ENCODE data around the gene SLC22A15. TPM values are rescaled to one million over a fixed set of nuclear protein-coding genes. Genes with fewer than 3 reads are reported as not detected.
A peak's percentile ranks its signal among the peaks of the same experiment; 100 is the strongest.

The SLC22A15 gene
- total RNA-seq, 1 experiment from 2014 or later, result 2.2 TPM

GRCh38 chr1:115973154-115973553 lies 3.2 kb upstream of the SLC22A15 start:
- CTCF ChIA-PET, result no interaction called here

GRCh38 chr1:115975569-115976061 lies 698 bp upstream of the SLC22A15 start:
- Histone ChIP-seq H4K20me1 (ENCODE audit: low read length) (no peaks in the 10 kb centered on the region), H3K9ac (ENCODE audit: low read length) (peak overlapping the region; percentile 65), H3K27ac (ENCODE audit: low read length) (0 out of 2 replicates have a peak overlapping the region, but pooled peaks have one; percentile 1), H3K36me3 (ENCODE audit: low read depth, low read length) (no peaks in the 10 kb centered on the region), H3F3A (ENCODE audit: low read length, unreplicated experiment) (no peaks in the 10 kb centered on the region), H3K79me2 (ENCODE audit: low read length) (peaks cover 22% of the 10 kb centered on the region), H2AFZ (ENCODE audit: low read length) (peak overlapping the region; percentile 91), H3K4me2 (ENCODE audit: low read length) (peak overlapping the region; percentile 83), H3K27me3 (ENCODE audit: low read length) (no peaks in the 10 kb centered on the region), H3K9me2 (replicated peaks; ENCODE audit: low read length) (no peaks in the 10 kb centered on the region), H3K9me3 (ENCODE audit: low read length) (no peaks in the 10 kb centered on the region), H3K4me3 (ENCODE audit: low read length) (peak overlapping the region; percentile 75), H3K4me1 (ENCODE audit: insufficient read depth, low read length) (peaks cover 14% of the 10 kb centered on the region; the same call in 1 of the 2 replicates)
- CTCF ChIA-PET, result no interaction called here
- POLR2A ChIA-PET (ENCODE audit: unreplicated experiment), result no interaction called here
- TF ChIP-seq EZH2phosphoT487 (IDR thresholded peaks at IDR 0.05; ENCODE audit: borderline replicate concordance, low read length), result no peak
- no peak for TF ChIP-seq EZH2 (IDR thresholded peaks at IDR 0.05; ENCODE audit: low read length, unreplicated experiment)
- no peak for TF ChIP-seq CTCF (conservative IDR thresholded peaks at IDR 0.05; ENCODE audit: low read depth, low read length)
- ATAC-seq (no peak), DNase-seq (no peak)
- intact Hi-C loops (cut with micrococcal nuclease), result loop anchor here (5.0 kb wide), 1 partner anchor 157 kb away; no protein-coding TSS in a partner anchor
- TSS peak; percentile 26 for BruUV-seq (replicated peaks)

More at GRCh38 chr1:115973154-115973553, 3.2 kb upstream of the SLC22A15 start:
- H2AFZ ChIP-seq (ENCODE audit: low read length), result no peak overlapping the region
- H3K9ac ChIP-seq (ENCODE audit: low read length), result no peak overlapping the region
- ATAC-seq, result no peak
- no peaks in the 10 kb centered on the region for H3K36me3 ChIP-seq (ENCODE audit: low read depth, low read length)
- no peaks in the 10 kb centered on the region for H3K27me3 ChIP-seq (ENCODE audit: low read length)
- no peak for DNase-seq
- POLR2A ChIA-PET (ENCODE audit: unreplicated experiment), result no interaction called here
- no peak overlapping the region for H3K4me2 ChIP-seq (ENCODE audit: low read length)
- H3K9me2 ChIP-seq (replicated peaks; ENCODE audit: low read length), result no peaks in the 10 kb centered on the region
- H3K4me1 ChIP-seq (ENCODE audit: insufficient read depth, low read length), result peaks cover 12% of the 10 kb centered on the region; the same call in 1 of the 2 replicates
- BruUV-seq (replicated peaks), result no TSS peak
- no peaks in the 10 kb centered on the region for H4K20me1 ChIP-seq (ENCODE audit: low read length)
- TF ChIP-seq EZH2phosphoT487 (IDR thresholded peaks at IDR 0.05; ENCODE audit: borderline replicate concordance, low read length), result no peak
- no peak for TF ChIP-seq CTCF (conservative IDR thresholded peaks at IDR 0.05; ENCODE audit: low read depth, low read length)
- TF ChIP-seq EZH2 (IDR thresholded peaks at IDR 0.05; ENCODE audit: low read length, unreplicated experiment), result no peak
- H3K79me2 ChIP-seq (ENCODE audit: low read length), result peaks cover 9% of the 10 kb centered on the region
- no peaks in the 10 kb centered on the region for H3K9me3 ChIP-seq (ENCODE audit: low read length)
- H3K27ac ChIP-seq (ENCODE audit: low read length), result no peak overlapping the region
- no peaks in the 10 kb centered on the region for H3F3A ChIP-seq (ENCODE audit: low read length, unreplicated experiment)
- H3K4me3 ChIP-seq (ENCODE audit: low read length), result no peak overlapping the region
- intact Hi-C loops (cut with micrococcal nuclease), result no loop called here

DNA sequence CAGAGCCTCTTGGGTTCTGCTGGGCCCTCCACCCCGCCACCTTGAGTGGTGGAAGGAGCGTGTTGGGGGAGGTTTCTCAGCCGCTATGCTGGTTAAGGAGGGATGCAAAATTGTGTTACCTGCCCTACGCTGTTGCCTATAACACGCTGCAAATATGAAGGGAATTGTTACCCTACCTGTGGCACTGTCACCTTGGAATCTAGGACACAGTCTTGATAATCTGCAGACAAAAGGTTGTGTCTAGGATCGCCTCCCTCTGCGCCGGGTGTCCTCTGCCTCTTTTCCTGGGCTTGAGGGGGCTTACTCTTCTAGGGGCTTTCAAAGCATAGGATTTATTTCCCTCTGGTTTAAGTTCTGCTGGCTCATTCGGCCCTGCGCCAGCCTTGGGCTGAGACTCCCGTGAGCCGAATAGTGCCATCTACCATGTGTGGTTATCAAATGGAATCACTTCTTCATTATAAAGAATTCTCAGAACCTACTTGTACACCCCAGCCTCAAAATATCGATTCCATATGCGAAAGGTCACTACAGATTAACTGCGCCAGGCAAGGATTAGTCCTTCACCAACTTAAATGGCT lies 697 bp downstream of the SLC22A15 start:
- H2AFZ ChIP-seq (ENCODE audit: low read length), result peak overlapping the region; percentile 86
- peak overlapping the region; percentile 25 for H3K27ac ChIP-seq (ENCODE audit: low read length)
- H3K4me2 ChIP-seq (ENCODE audit: low read length), result peak overlapping the region; percentile 83
- H3K4me1 ChIP-seq (ENCODE audit: insufficient read depth, low read length), result peaks cover 19% of the 10 kb centered on the region
- H3K4me3 ChIP-seq (ENCODE audit: low read length), result peak overlapping the region; percentile 75
- H3K9ac ChIP-seq (ENCODE audit: low read length), result peak overlapping the region; percentile 65
- H3K27me3 ChIP-seq (ENCODE audit: low read length), result no peaks in the 10 kb centered on the region
- peak; percentile 19 for DNase-seq
- H3K9me3 ChIP-seq (ENCODE audit: low read length), result no peaks in the 10 kb centered on the region
- peaks cover 28% of the 10 kb centered on the region for H3K79me2 ChIP-seq (ENCODE audit: low read length)
- TSS peak; percentile 90 for BruUV-seq (replicated peaks)
- CTCF ChIA-PET, result interaction anchor here (0.6 kb wide), 1 partner anchor 1263 kb away, joined by 3 read pairs; no protein-coding TSS in a partner anchor
- POLR2A ChIA-PET (ENCODE audit: unreplicated experiment), result no interaction called here
- no peaks in the 10 kb centered on the region for H3K36me3 ChIP-seq (ENCODE audit: low read depth, low read length)
- H3F3A ChIP-seq (ENCODE audit: low read length, unreplicated experiment), result no peaks in the 10 kb centered on the region
- H3K9me2 ChIP-seq (replicated peaks; ENCODE audit: low read length), result no peaks in the 10 kb centered on the region
- no peak; the same call in 1 of the 2 replicates for ATAC-seq
- TF ChIP-seq CTCF (conservative IDR thresholded peaks at IDR 0.05; ENCODE audit: low read depth, low read length) (0 out of 2 replicates have a peak, but pooled peaks have one; percentile 12), EZH2 (IDR thresholded peaks at IDR 0.05; ENCODE audit: low read length, unreplicated experiment) (no peak)
- intact Hi-C loops (cut with micrococcal nuclease), result loop anchor here (5.0 kb wide), 1 partner anchor 155 kb away; no protein-coding TSS in a partner anchor
- no peaks in the 10 kb centered on the region; the same call in 1 of the 2 replicates for H4K20me1 ChIP-seq (ENCODE audit: low read length)

Data from PC-3 (cell line).